ENCODE measurements around the gene TBX10. TPM values are rescaled to one million over a fixed set of nuclear protein-coding genes. Genes with fewer than 3 reads are reported as not detected.

Gene TBX10
- total and polyA plus RNA-seq, 2 donors (not counting 3 experiments of a cell fraction or from before 2014, with no cell fraction given), result not detected

DNA sequence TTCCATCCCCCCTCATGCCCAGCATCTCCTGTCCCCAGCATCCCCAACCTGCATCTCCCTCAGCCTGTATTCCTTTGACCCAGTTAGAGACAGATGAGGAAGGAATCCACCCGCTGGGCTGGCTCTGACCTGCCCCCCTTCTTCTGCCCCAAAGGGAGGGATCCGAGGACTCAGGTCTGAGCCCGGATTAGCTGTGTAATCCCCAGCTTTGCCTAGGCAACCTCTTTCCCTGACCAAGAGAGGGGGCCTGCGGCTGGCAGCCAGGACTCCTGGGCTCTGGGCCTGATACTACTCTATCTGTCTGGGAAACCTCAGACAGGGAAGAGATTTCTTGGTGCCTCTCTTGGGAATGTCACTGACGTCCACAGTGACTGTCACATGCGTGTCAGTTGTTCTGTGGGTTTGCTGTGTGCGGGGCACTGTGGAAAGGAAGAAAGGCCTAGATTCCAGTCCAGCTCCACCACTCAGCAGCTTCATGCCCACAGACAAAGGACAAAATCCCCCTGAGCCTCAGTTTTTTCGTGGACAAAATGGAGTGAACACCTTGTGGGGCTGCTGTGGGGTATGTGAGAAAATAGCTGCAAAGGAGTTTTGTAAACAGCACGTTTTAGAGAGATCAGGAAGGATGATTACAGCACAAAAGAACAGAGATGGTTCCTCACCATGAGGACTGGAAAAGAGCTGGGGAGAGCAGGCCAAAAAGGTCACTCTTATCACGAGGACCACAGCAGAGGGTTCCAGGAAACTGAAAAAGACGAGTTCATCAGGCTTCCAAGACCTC is 34.1 kb downstream of the TBX10 start:
- BruUV-seq (replicated peaks), result no TSS peak
- TF ChIP-seq FOS (IDR thresholded peaks at IDR 0.05; ENCODE audit: borderline replicate concordance, insufficient read depth, low read length) (no peak), MYC (IDR thresholded peaks at IDR 0.05; ENCODE audit: low read depth, low read length) (no peak), POLR2AphosphoS5 (IDR thresholded peaks at IDR 0.05; ENCODE audit: insufficient read depth, low read depth, low read length) (no peak), GATA2 (IDR thresholded peaks at IDR 0.05; ENCODE audit: insufficient read depth, insufficient read length, low read depth, low read length) (no peak), JUN (IDR thresholded peaks at IDR 0.05; ENCODE audit: borderline replicate concordance, insufficient read depth, insufficient read length, low read depth) (no peak)
- TF ChIP-seq, protein P1, sequence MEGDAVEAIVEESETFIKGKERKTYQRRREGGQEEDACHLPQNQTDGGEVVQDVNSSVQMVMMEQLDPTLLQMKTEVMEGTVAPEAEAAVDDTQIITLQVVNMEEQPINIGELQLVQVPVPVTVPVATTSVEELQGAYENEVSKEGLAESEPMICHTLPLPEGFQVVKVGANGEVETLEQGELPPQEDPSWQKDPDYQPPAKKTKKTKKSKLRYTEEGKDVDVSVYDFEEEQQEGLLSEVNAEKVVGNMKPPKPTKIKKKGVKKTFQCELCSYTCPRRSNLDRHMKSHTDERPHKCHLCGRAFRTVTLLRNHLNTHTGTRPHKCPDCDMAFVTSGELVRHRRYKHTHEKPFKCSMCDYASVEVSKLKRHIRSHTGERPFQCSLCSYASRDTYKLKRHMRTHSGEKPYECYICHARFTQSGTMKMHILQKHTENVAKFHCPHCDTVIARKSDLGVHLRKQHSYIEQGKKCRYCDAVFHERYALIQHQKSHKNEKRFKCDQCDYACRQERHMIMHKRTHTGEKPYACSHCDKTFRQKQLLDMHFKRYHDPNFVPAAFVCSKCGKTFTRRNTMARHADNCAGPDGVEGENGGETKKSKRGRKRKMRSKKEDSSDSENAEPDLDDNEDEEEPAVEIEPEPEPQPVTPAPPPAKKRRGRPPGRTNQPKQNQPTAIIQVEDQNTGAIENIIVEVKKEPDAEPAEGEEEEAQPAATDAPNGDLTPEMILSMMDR (IDR thresholded peaks at IDR 0.05; ENCODE audit: extremely low read depth in 1 of 2, insufficient read depth in 1 of 2, low read depth in 1 of 2, low read length in 2 of 2), result no peak
- TF ChIP-seq, protein P2, sequence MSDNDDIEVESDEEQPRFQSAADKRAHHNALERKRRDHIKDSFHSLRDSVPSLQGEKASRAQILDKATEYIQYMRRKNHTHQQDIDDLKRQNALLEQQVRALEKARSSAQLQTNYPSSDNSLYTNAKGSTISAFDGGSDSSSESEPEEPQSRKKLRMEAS (IDR thresholded peaks at IDR 0.05; ENCODE audit: insufficient read depth, insufficient read length), result no peak
- ChIA-PET CTCF (interaction anchor here (1.2 to 1.6 kb wide), 2 partner anchors 9 to 33 kb away, joined by 3 to 5 read pairs; no protein-coding TSS in a partner anchor), POLR2A (no interaction called here)
- Histone ChIP-seq H3K79me2 (ENCODE audit: control insufficient read depth, insufficient read depth, low read length) (peaks cover 11% of the 10 kb centered on the region), H3K9me3 (replicated peaks; ENCODE audit: control insufficient read depth, insufficient read depth, low read length) (no peaks in the 10 kb centered on the region), H4K20me1 (replicated peaks; ENCODE audit: control insufficient read depth, extremely low read depth, insufficient read depth, low read length) (no peaks in the 10 kb centered on the region), H3K27ac (ENCODE audit: insufficient read depth, low read depth, low read length) (no peak overlapping the region), H2AFZ (ENCODE audit: low read depth, low read length) (peak overlapping the region; percentile 33), H3K27me3 (ENCODE audit: control insufficient read depth in 2 of 2, insufficient read depth in 2 of 2, low read length in 2 of 2) (peaks cover 5 to 10% of the 10 kb centered on the region in 2 experiments), H3K36me3 (ENCODE audit: control insufficient read depth in 2 of 2, extremely low read depth in 1 of 2, insufficient read depth in 2 of 2, low read length in 2 of 2) (peaks cover 3 to 9% of the 10 kb centered on the region in 2 experiments), H3K4me3 (replicated peaks in 1 of 3; ENCODE audit: insufficient read depth in 1 of 3, low read depth in 1 of 3, low read length in 3 of 3) (no peak overlapping the region), H3K4me1 (ENCODE audit: control insufficient read depth, extremely low read depth, insufficient read depth, low read length) (peaks cover 6% of the 10 kb centered on the region), H3K4me2 (ENCODE audit: insufficient read depth, low read length) (no peak overlapping the region), H3K9ac (replicated peaks; ENCODE audit: extremely low read depth, insufficient read depth, low read length) (no peak overlapping the region), H3K9me1 (replicated peaks; ENCODE audit: control insufficient read depth, extremely low read depth, insufficient read depth, low read length) (no peaks in the 10 kb centered on the region)
- DNase-seq (ENCODE audit: low read depth, low spot score) (no peak), FAIRE-seq (no peak)
- dilution Hi-C loops (cut with MboI; ENCODE audit: extremely low pct_ligation_motif_present, low sequenced_read_pairs) (no loop called here), intact Hi-C loops (cut with micrococcal nuclease) (loop anchor here (1.0 to 2.0 kb wide), 4 partner anchors 22 to 97 kb away; partner anchors contain the start of genes CDK2AP2, GSTP1 and NUDT8)
